ENCODE measurements around the gene SMO. TPM values are rescaled to one million over a fixed set of nuclear protein-coding genes. Genes with fewer than 3 reads are reported as not detected.
A peak's percentile ranks its signal among the peaks of the same experiment; 100 is the strongest.
"Not testable (repeated sequence)": the region's sequence is repeated elsewhere in the genome, so short reads cannot be mapped to it uniquely, and the experiment has no call there.

Gene SMO
- total RNA-seq, 1 donor from 2014 or later = 4.6 TPM

DNA sequence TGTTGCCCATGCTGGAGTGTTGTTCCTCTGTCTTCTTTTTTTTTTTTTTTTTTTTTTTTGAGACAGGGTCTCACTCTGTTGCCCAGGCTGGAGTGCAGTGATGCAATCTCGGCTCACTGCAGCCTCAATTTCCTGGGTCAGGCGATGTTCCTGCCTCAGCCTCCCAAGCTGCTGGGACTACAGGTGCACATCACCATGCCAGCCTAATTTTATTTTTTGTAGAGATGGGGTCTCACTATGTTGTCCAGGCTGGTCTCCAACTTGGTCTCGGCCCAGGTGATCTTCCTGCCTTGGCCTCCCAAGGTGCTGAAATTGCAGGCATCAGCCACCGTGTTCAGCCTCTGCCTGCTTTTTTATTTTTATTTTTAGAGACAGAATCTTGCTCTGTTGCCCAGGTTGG, 30.7 kb downstream of the SMO start:
- DNase-seq (ENCODE audit: missing footprints); ATAC-seq: not testable (repeated sequence)
- intact Hi-C loops (cut with DNase I) = loop anchor here (2.0 to 10.0 kb wide), 3 partner anchors 252 to 426 kb away; no protein-coding TSS in a partner anchor

DNA sequence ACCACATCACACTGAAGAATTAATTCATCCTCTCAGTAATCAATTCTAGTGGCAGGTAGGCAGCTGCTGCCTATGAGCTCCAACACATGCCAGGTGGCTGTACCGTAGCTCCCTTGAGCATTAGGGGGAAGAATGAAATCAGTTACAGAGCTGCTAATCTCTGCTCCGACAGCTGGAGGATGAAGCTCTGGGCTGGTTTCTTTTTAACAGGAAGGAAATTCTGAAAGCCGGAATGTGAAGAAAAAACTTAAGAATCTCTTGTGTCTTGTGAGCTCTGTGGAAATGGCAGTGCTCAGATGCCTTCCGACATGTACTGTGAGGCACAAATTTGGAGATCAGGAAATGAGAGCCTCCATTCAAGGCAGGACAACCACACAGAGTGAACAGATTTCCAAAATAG, 33.6 kb downstream of the SMO start:
- intact Hi-C loops (cut with DNase I) = no loop called here
- ATAC-seq (no peak), DNase-seq (ENCODE audit: missing footprints) (no peak)

DNA sequence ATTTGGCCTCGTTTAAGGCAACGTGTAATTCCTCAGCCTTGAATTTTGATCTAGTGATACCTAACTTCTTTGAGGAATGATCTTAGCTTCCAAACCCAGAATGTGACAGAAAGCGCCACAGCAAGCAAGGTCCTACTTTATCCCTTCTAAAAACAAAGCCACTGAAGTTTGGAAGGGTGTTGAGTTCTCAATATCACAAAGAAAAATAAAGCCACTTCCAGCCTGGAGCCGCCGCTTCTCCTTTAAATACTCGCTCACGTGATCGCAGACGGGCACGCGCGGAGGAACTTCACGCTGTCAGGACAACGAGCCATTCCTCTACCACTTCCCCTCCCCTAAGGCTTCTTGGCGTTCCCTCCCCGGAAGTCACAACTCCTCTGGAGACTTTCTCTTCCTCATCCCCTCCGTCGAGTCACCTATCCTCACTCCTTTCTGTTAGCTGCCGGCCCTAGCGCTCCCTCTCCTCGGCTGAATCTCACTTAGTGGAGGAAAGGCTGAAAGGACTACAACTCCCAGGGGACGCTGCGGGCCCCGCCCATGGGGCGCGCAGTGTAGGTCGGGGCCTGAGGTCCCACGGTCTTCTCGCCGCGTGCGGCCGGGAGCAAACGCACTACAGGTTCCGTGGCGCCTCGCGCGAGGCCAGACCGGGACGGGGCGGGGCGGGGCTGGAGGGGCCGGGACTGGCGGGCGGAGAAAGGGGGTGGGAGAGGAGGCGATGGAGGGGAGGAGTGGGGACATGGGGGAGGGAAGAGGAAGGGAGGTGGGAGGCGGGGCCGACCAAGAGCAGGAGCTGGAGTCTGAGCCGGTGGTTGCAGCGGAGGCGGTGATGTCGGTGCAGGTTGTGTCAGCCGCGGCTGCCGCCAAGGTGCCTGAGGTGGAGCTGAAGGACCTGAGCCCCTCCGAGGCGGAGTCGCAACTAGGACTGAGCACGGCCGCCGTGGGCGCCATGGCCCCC, 36.1 kb downstream of the SMO start, which contains the start of gene AHCYL2:
TSS of gene AHCYL2 (plus strand) at position 780 of the 955 bp plus-strand sequence.
- ATAC-seq = peak; percentile 100

DNA sequence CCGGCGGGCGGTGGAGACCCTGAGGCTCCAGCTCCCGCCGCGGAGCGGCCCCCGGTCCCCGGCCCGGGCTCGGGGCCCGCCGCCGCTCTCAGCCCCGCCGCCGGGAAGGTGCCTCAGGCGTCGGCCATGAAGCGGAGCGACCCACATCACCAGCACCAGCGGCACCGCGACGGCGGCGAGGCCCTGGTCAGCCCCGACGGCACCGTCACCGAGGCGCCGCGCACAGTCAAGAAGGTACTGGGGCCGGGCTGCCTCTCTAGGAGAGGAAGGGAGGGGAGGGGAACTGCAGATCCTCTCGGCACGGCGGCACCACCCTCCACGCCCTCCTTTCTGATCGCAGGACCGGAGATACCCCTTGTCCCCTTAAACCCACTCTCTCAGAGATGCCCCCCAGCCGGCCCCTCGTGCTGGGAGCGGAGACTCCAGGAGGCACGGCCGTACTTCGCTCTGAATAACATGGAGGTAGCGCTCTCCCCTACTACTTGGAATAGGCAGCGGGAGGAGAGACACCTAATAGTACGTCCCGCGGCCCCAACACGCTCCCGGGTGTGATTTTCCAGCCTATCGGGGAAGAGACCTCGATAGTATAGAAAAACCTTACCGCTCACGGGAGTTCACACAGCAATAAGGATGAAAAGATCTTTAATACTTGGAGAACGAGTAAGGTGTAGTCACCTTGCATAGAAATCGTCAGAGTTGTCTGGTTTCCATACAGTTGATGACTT, 36.9 kb downstream of the SMO start:
- intact Hi-C loops (cut with DNase I) = no loop called here
- ATAC-seq = peak; percentile 20
- DNase-seq (ENCODE audit: missing footprints) = peak; percentile 89

More for the DNA sequence above, 36.1 kb downstream of the SMO start, which contains the start of gene AHCYL2:
- DNase-seq (ENCODE audit: missing footprints) = peak; percentile 99
- intact Hi-C loops (cut with DNase I) = no loop called here

DNA sequence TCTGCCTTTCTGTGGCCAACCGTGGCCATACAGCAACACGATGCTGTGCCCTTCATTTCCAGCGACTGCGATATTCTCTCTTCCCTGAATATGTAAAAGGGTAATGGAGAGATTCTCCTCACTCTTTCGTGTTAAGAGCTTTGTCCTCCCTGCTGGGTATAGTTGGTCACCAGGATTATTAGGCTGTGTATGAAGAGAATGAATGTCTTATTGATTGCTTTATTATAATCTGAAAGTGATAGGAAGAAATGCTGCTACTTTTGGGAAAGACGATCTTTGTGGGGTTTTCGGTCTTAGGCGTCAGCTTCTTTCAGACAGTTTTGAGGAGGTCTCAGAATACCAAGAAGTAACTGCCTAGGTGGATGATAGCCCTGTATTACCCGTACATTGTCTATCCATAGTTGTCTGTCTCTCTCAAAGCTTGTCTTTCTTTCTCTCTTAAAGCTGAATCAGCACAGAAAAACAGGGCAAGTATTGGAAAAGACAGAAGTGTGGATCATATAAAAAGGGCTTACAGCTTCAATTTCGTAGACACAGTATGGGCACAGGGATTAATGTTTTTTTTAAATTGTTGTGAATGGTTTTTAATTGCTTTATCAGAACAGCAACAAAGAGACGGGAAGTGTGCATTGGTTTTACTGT, 37.6 kb downstream of the SMO start:
- ATAC-seq = no peak
- intact Hi-C loops (cut with DNase I) = no loop called here

DNA sequence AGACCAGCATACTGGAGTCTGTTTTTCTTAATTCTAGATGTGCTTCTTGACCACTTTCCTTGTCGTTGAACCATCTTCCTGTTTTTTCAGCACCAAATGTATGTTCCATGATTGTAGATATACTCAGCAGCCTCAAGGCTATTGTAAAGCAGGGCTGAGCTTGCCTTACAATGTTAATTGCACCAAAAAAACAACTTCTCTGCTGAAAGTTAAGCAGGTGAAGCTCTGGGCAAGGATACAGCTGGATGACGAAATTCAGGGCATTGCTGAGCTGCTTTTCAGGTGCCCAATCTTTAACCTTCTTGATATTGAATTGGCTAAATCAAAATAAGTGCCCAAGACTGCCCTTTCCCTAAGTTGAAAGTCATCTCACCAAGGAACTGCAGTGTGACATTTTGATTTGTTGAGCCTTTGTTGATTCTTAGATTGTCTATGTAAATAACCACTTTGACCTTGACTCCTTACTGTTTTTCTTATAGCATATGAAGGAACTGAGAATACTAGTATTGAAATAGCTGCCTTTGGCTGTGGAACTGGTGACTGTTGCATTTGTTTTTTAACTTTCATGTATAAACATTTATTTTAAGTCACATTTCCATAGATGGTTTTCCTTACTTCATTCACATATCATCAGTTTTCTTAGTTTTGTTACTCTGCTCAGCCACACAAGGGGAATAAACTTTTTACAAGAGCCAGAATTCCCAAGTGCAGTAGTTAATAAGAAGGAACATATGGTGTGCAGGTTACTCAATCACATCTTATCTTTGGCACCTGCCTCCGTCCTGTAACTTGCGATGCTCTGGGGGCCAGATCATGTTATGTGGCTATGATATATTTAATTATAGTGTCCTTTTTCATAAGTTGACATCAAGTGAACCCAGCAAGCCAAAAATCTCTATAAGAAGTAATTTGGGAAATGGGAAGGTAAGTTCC, 39.5 kb downstream of the SMO start:
- DNase-seq (ENCODE audit: missing footprints) = no peak
- ATAC-seq = no peak
- intact Hi-C loops (cut with DNase I) = no loop called here

More for the DNA sequence above, 37.6 kb downstream of the SMO start:
- DNase-seq (ENCODE audit: missing footprints) = no peak

DNA sequence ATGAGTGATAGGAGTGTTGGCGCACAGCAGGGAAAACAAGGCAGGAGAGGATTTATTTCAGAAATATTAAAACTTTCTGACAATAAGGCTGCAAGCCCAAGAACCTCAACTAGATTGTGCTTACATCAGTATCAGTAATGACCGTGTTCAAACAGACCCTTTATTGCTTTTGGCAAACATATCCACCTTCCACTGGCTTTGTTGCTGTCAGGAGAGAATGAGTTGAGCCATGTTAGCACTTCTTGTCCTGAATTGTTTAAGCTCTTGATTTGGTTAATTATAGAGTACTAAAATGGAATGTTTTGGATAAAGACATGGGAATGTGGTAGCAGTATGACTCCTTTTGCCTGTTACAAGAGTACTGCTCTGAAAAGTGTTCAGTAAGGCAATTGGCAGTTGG, 40.2 kb downstream of the SMO start:
- DNase-seq (ENCODE audit: missing footprints) (no peak), ATAC-seq (no peak)
- intact Hi-C loops (cut with DNase I) = no loop called here

DNA sequence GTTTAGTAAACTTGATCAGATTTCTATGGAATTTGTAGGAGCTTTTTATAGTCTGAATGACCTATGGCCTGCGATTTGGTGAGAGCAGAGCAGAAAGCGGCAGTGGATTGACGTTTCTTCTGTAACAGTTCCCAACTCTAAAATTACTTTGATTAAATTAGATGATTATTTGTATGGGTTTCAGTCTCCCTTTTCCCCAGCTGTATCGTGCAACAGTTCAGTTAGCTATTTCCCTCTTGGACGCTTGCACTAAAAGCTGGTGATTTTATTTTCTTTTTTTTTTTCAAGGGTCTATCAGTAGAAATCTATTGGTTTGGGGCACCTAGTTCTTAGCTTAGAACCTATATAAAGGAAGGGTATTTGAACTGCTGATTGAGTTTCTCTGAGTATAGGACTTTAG, 43.2 kb downstream of the SMO start:
- ATAC-seq (no peak), DNase-seq (ENCODE audit: missing footprints) (no peak)
- intact Hi-C loops (cut with DNase I) = no loop called here

DNA sequence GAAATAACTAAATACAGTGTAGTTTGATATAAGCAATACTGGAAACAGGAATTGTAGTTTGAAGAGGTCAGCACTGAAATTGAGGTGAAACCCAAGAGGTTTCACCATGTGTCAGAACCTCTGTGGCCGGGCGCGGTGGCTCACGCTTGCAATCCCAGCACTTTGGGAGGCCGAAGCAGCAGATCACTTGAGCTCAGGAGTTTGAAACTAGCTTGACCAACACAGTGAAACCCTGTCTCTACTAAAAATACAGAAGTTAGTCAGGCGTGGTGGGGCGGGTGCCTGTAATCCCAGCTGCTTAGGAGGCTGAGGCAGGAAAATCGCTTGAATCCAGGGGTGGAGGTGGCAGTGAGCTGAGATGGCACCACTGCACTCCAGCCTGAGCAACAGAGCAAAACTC, 50.1 kb downstream of the SMO start:
- intact Hi-C loops (cut with DNase I) = no loop called here
- DNase-seq (ENCODE audit: missing footprints) (no peak), ATAC-seq (no peak)

DNA sequence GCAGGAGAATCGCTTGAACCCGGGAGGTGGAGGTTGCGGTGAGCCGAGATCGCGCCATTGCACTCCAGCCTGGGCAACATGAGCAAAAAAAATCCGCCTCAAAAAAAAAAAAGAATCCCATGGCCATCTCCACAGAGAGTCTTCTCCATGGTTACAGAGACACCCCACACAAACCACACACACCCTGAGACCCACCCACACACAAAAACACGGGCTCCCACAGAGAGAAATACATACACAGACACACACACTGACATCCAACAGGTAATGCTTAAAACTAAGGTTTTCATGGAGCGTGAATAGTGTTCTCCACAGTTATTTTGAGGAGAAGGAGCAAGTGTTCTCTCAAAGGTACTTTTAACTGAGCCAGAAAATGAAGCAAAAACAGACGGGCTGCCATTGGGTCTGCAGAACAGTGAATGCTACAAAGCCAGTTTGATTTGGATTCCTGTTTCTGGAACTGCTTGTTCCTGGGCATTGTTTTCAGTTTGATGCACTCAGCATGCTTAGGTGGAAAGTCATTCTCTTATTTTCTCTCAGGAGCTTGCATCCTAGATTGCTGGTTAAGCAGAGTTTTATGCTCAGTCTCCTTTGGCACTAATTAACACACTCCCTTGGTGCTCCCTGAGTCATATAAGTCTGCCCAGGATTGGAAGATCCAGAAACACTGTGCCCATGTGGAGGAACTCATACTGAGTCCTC, 51.8 kb downstream of the SMO start:
- no peak for ATAC-seq
- no peak for DNase-seq (ENCODE audit: missing footprints)
- intact Hi-C loops (cut with DNase I) = no loop called here

DNA sequence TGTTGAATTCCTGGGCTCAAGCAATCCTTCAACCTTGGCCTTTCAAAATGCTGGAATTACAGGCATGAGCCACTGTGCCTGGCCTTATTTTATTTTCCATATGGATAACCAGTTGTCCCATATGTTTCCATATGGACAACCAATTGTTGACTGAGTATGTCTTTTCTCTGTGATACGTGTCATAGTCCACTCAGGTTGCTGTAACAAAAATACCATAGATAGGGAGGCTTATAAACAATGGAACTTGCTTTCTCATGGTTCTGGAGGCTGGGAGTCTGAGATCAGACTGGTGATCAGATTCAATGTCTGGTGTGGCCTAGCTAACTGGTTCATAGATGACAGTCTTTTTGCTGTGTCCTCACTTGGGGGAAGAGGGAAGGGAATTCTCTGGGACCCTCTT, 55.8 kb downstream of the SMO start:
- intact Hi-C loops (cut with DNase I) = no loop called here
- DNase-seq (ENCODE audit: missing footprints) = no peak
- ATAC-seq = no peak

DNA sequence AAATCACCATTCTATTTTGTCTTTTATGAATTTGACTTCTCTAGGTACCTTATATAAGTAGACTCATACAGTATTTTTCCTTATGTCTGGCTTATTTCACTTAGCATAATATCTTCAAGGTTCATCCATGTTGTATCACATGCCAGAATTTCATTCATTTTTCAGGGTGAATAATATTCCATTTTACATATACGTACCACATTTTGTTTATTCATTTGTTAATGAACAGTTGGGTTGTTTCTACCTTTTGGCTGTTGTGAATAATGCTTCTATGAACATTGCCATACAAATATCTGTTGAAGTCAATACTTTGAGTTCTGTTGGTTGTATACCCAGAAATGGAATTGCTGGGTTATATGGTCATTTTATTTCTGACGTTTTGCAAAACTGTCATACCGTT, 57.1 kb downstream of the SMO start:
- intact Hi-C loops (cut with DNase I) = no loop called here
- no peak for ATAC-seq
- DNase-seq (ENCODE audit: missing footprints) = no peak

DNA sequence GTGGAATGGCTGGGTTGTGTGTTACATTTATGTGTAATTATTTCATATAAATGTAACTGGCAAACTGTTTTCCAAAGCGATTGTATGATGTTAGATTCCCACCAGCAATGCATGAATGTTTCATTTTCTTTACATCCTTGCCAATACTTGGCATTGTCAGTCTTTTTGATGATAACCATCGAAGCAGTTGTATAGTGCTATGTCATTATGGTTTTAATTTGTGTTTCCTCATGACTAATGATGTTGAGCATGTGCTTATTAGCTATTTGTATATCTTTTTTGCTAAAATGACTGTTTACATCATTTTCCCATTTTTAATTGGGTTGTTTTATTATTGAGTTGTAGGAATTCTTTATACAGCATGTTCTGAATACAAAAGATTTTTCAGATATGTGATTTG, 58.7 kb downstream of the SMO start:
- DNase-seq (ENCODE audit: missing footprints) = no peak
- no peak for ATAC-seq
- intact Hi-C loops (cut with DNase I) = no loop called here

DNA sequence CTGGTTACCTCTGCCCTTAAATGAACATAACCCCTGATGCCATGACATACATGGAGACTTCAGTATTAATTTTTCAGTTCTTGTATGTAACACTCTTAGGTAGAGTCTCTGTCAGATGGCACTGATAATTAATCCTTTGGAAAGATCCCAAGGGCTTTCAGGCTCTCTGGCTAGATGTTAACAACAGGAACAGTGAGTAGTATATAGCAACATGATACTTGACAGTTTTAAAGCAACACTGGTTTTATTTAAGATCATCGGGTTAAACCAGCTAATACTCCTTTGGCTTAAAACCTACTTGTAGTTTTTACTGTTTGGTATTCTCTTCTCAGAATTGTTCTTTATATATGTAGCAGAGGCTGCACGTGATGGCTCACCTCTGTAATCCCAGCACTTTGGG, 63.7 kb downstream of the SMO start:
- intact Hi-C loops (cut with DNase I) = no loop called here
- ATAC-seq (no peak), DNase-seq (ENCODE audit: missing footprints) (no peak)

DNA sequence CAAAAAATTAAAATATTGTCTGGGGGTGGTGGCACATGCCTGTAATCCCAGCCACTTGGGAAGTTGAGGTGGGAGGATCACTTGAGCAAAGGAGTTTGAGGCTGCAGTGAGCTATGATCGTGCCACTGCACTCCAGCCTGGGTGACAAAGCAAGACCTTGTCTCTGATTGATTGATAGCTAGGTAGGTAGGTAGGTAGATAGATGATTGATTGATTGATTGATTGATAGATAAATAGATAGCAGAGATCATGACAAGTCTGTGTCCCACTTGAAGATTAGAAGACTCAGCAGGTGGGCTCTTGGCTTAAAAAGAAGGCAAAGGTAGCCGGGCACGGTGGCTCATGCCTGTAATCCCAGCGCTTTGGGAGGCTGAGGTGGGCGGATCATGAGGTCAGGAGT, 64.2 kb downstream of the SMO start:
- intact Hi-C loops (cut with DNase I); ATAC-seq; DNase-seq (ENCODE audit: missing footprints): not testable (repeated sequence)

DNA sequence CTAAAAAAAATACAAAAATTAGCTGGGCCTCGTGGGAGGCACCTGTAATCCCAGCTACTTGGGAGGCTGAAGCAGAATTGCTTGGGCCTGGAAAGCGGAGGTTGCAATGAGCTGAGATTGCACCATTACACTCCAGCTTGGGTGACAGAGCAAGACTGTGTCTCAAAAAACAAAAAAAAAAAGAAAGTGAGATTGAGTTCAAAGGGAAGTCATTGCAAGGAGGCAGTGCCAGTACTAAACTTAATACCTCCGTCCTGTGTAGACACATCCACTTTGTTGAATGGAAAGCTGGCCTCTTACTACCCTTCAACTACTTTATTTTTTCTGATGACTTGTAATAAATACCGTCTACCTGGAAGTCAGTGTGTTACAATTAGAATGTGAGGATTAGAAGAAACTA, 67.4 kb downstream of the SMO start:
- DNase-seq (ENCODE audit: missing footprints) (no peak), ATAC-seq (no peak)
- intact Hi-C loops (cut with DNase I) = no loop called here

DNA sequence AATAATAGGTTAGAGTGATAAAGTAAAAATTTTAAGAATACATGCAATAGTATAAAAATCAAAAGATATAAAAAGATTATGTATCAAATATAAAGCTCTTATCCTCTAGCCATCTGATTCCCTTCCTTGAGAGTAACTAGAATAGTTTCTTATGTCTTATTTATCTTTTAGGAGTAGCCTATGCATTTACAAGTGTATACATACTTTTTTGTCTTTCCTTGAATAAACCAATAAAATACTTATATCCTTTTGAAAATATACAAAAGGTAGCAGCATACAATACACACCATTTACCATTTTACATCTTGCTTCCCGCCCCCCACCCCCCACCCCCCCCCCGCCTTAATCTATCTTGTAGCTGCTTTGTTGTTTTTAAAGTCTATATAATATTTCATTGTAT, 67.8 kb downstream of the SMO start:
- ATAC-seq (no peak), DNase-seq (ENCODE audit: missing footprints) (no peak)
- intact Hi-C loops (cut with DNase I) = no loop called here

DNA sequence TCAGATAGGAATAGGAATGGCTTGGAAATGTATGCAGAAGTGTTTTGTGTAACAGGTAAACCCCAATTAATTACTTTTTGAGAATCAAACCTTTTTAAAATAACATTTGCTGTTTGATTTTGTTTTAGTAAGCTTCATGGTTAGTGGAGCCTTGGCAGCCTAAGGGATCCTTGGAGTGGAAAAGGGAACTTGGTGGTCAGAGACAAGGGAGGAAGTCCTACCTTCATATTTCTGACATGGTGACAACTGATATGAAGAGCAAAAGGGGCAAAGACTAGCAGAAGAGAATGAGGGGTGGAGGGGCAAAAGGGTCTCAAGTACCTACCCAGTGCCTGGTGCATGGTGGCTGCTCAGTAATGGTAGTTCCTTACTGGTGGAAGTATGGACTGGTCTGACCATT, 68.7 kb downstream of the SMO start:
- ATAC-seq = no peak
- DNase-seq (ENCODE audit: missing footprints) = no peak

More for the DNA sequence above, 68.7 kb downstream of the SMO start:
- intact Hi-C loops (cut with DNase I) = no loop called here

Data from Right ventricle myocardium inferior (tissue), 1 donor.